Sciatic nerve (tissue), 2 donors: ENCODE results near the gene MAGEA9B. TPM values are rescaled to one million over a fixed set of nuclear protein-coding genes. Genes with fewer than 3 reads are reported as not detected.
"Not testable (repeated sequence)": the region's sequence is repeated elsewhere in the genome, so short reads cannot be mapped to it uniquely, and the experiment has no call there.

Experiments
- ATAC-seq: fragments of 200-7000 bp; cut with Tn5 transposase; one replicate; pipeline ENCODE4 v1.9.1; 2020; ENCODE audit warnings: mild to moderate bottlenecking, moderate library complexity
- DNase-seq: peaks from one replicate; pipeline ENCODE4 v3.0.0-alpha.2; 2020; ENCODE audit warnings: low spot score
- intact Hi-C: fragments of 100-400 bp; cut with DNase I; formaldehyde crosslinking; loops from one replicate; pipeline ENCODE4 v1.14.2; 2022
- total RNA-seq: library from RNA; stranded (reverse); fragmentation: NEBNext Ultra II Directional; extraction: Animal tissue kit (Norgen Biotek cat#: 25700); gene quantifications from one replicate; pipeline ENCODE4 v1.2.1, GENCODE V29; 2021
- donor health status: DM: no; HTN: no; CAD: no.
- donor health status: DM: no; HTN: no; CAD: no.

The MAGEA9B gene
- total RNA-seq, 1 donor from 2014 or later, result not detected

- DNase-seq (peak; percentile 87), ATAC-seq (peak; percentile 58)
- intact Hi-C loops, result no loop called here
Observed at GRCh38 chrX:149540621-149541520, 46.4 kb downstream of the MAGEA9B start, which contains the start of gene EOLA1. TSS of gene EOLA1 (plus strand) at chrX:149541012. CDS start at chrX:149545631, 4,619 bp downstream.

- peak; percentile 95 for DNase-seq
- intact Hi-C loops, result no loop called here
- ATAC-seq, result peak; percentile 87
Observed at GRCh38 chrX:149540131-149540620, 47.1 kb downstream of the MAGEA9B start.

GRCh38 chrX:149539283-149540130, 47.8 kb downstream of the MAGEA9B start:
- ATAC-seq, result peak; percentile 81
- DNase-seq, result peak; percentile 92
- intact Hi-C loops, result no loop called here

- ATAC-seq, DNase-seq, intact Hi-C loops: not testable (repeated sequence)
Observed at GRCh38 chrX:149537474-149537873, 49.8 kb downstream of the MAGEA9B start.

GRCh38 chrX:149534926-149535602, 52.2 kb downstream of the MAGEA9B start:
- ATAC-seq, intact Hi-C loops, DNase-seq: not testable (repeated sequence)

- DNase-seq, ATAC-seq, intact Hi-C loops: not testable (repeated sequence)
Observed at GRCh38 chrX:149533999-149534398, 53.3 kb downstream of the MAGEA9B start.

- ATAC-seq, intact Hi-C loops, DNase-seq: not testable (repeated sequence)
Observed at GRCh38 chrX:149532868-149533267, 54.4 kb downstream of the MAGEA9B start.

Other genes with a start within 250 kb of the MAGEA9B start
- gene IDS, start 82.2 kb downstream of the MAGEA9B start, total RNA-seq, result 111 TPM
- 18.9 TPM for gene EOLA1, start 46.4 kb downstream of the MAGEA9B start, total RNA-seq
- not detected for gene HSFX3, start 37.5 kb downstream of the MAGEA9B start, total RNA-seq
- 0.71 TPM for gene HSFX2, start 7.9 kb upstream of the MAGEA9B start, total RNA-seq
- 31.5 TPM for gene TMEM185A, start 44.3 kb upstream of the MAGEA9B start, total RNA-seq
- gene MAGEA11, start 124.6 kb upstream of the MAGEA9B start, total RNA-seq, result not detected
- gene HSFX1, start 186.6 kb upstream of the MAGEA9B start, total RNA-seq, result 2.9 TPM
- gene MAGEA9, start 194.5 kb upstream of the MAGEA9B start, total RNA-seq, result not detected